DND-41 (cell line): Measurements from ENCODE around the gene NDUFAF3.

ENCODE experiments used
- CTCF ChIP-seq: IDR thresholded peaks from 2 replicates; pipeline ENCODE4 v1.5.1; 2012; ENCODE audit warnings: borderline replicate concordance, low read length, moderate library complexity, mild to moderate bottlenecking; ENCODE audit not compliant: poor library complexity, severe bottlenecking; ENCODE audit errors: extremely low read depth
- EZH2 ChIP-seq: IDR thresholded peaks from 3 replicates; pipeline ENCODE4 v1.6.1; 2012; ENCODE audit warnings: borderline replicate concordance, low read depth, mild to moderate bottlenecking, moderate library complexity, low read length, inconsistent platforms; ENCODE audit not compliant: severe bottlenecking

- no peak for TF ChIP-seq CTCF
- TF ChIP-seq EZH2 = no peak
These were observed 41.6 kb upstream of the NDUFAF3 start for GRCh38 chr3:48980295-48980694.
